Lung (tissue), 12 donors: ENCODE results near the gene PCNT. TPM values are rescaled to one million over a fixed set of nuclear protein-coding genes. Genes with fewer than 3 reads are reported as not detected.

ENCODE experiments used
- ATAC-seq: fragments of 200-7000 bp; cut with Tn5 transposase; one replicate; pipeline ENCODE4 v1.9.1; 2020; ENCODE audit warnings: moderate number of reproducible peaks; ENCODE audit not compliant: insufficient read depth, low FRiP score
- DNase-seq, 3 donors: peaks; one replicate each; pipeline ENCODE4 v3.0.0-alpha.2; 2013 to 2017
- H3K27ac ChIP-seq, 2 donors: one replicate each; pipeline ENCODE4 v1.5.1; 2013; ENCODE audit warnings: mild to moderate bottlenecking in 2 of 2, moderate library complexity in 2 of 2, control low read depth in 1 of 2, inconsistent platforms in 1 of 2, low read depth in 1 of 2, low read length in 1 of 2
- H3K27me3 ChIP-seq, 3 donors: one replicate each; pipeline ENCODE4 v1.5.1; 2013; ENCODE audit warnings: low read length in 2 of 3; ENCODE audit not compliant: control insufficient read depth in 3 of 3, insufficient read depth in 3 of 3
- H3K36me3 ChIP-seq, 4 donors: one replicate each; pipeline ENCODE4 v1.5.1; 2013; ENCODE audit warnings: low read length in 4 of 4, mild to moderate bottlenecking in 1 of 4, moderate library complexity in 1 of 4; ENCODE audit not compliant: control insufficient read depth in 4 of 4, insufficient read depth in 4 of 4
- H3K4me1 ChIP-seq, 5 donors: one replicate each; pipeline ENCODE4 v1.5.1; 2013; ENCODE audit warnings: low read length in 5 of 5, mild to moderate bottlenecking in 2 of 5, moderate library complexity in 1 of 5; ENCODE audit not compliant: control insufficient read depth in 5 of 5, insufficient read depth in 5 of 5
- H3K4me3 ChIP-seq: one replicate; pipeline ENCODE4 v1.5.1; 2013; ENCODE audit warnings: mild to moderate bottlenecking, control low read depth, moderate library complexity
- H3K9ac ChIP-seq, 2 donors: one replicate each; pipeline ENCODE4 v1.5.1; 2013; ENCODE audit warnings: low read length in 2 of 2, control low read depth in 1 of 2; ENCODE audit not compliant: insufficient read depth in 1 of 2
- H3K9me3 ChIP-seq, 4 donors: one replicate each; pipeline ENCODE4 v1.5.1; 2013; ENCODE audit warnings: low read length in 3 of 4, mild to moderate bottlenecking in 1 of 4, moderate library complexity in 1 of 4; ENCODE audit not compliant: control insufficient read depth in 4 of 4, insufficient read depth in 3 of 4
- CTCF ChIP-seq: IDR thresholded peaks from 2 replicates; pipeline ENCODE4 v1.5.1; 2012; ENCODE audit warnings: mild to moderate bottlenecking; ENCODE audit errors: control extremely low read depth, extremely low read depth
- WGBS, 2 donors: extraction: QIAGEN DNeasy Blood & Tissue Kit; methylation state at CpG; one replicate each; pipeline ENCODE4 v1.1.7; 2013; 5-methylcytosine and 5-hydroxymethylcytosine counted together
- polyA plus RNA-seq, 2 donors: library from polyadenylated mRNA; stranded (reverse); fragments of 200-250 nt; gene quantifications; one replicate each; pipeline ENCODE4 v1.2.1, GENCODE V29; 2013
- total RNA-seq, 2 donors: library from RNA; depleted of rRNA in 1 of 2; stranded (reverse); fragments of >200 nt in 1 of 2; gene quantifications; one replicate each; pipeline ENCODE4 v1.2.1, GENCODE V29; 2014 to 2021
- donor health status: control.
- donor health status: control.
- donor health status: Bipolar disorder and iron deficiency.
- donor health status: healthy.
- donor health status: DM: yes; HTN: yes; CAD: no.

Gene PCNT
- total and polyA plus RNA-seq, 4 donors: 9.8 to 37.2 (median 18.5) TPM

GRCh38 chr21:46350571-46350970, 26.6 kb downstream of the PCNT start:
- 94% methylated on average over 8 of the region's 8 CpGs for WGBS, 2 donors
- Histone ChIP-seq H3K36me3 (peaks cover 18 to 73% (median 39%) of the 10 kb centered on the region in 4 donors), H3K4me3 (no peak overlapping the region), H3K9ac (no peak overlapping the region), H3K4me1 (no peaks in the 10 kb centered on the region), H3K27me3 (no peaks in the 10 kb centered on the region), H3K27ac (no peak overlapping the region), H3K9me3 (no peaks in the 10 kb centered on the region)
- TF ChIP-seq CTCF: no peak
- no peak for ATAC-seq
- DNase-seq: no peak

GRCh38 chr21:46350981-46351380, 27.0 kb downstream of the PCNT start:
- Histone ChIP-seq H3K36me3 (peaks cover 15 to 74% (median 39%) of the 10 kb centered on the region in 4 donors), H3K4me1 (no peaks in the 10 kb centered on the region), H3K4me3 (no peak overlapping the region), H3K9ac (no peak overlapping the region), H3K27me3 (no peaks in the 10 kb centered on the region), H3K27ac (no peak overlapping the region), H3K9me3 (no peaks in the 10 kb centered on the region)
- DNase-seq (no peak), ATAC-seq (no peak)
- 92 to 97% methylated on average over 13 of the region's 13 CpGs for WGBS, 2 donors
- TF ChIP-seq CTCF: no peak

GRCh38 chr21:46351476-46352163, 27.7 kb downstream of the PCNT start:
- TF ChIP-seq CTCF: no peak
- no peak for ATAC-seq
- WGBS, 2 donors: 88 to 97% methylated on average over 11 of the region's 11 CpGs
- DNase-seq: peak in 2 of 3 donors; percentile 14 to 43
- peaks cover 15 to 74% (median 37%) of the 10 kb centered on the region in 4 donors for H3K36me3 ChIP-seq
- no peak overlapping the region for H3K4me3 ChIP-seq
- no peaks in the 10 kb centered on the region for H3K9me3 ChIP-seq
- H3K9ac ChIP-seq: no peak overlapping the region
- no peaks in the 10 kb centered on the region for H3K27me3 ChIP-seq
- no peaks in the 10 kb centered on the region for H3K4me1 ChIP-seq
- H3K27ac ChIP-seq: no peak overlapping the region

- Histone ChIP-seq H3K9me3 (no peaks in the 10 kb centered on the region), H3K36me3 (peaks cover 15 to 73% (median 36%) of the 10 kb centered on the region in 4 donors), H3K9ac (no peak overlapping the region), H3K4me1 (no peaks in the 10 kb centered on the region), H3K27ac (no peak overlapping the region), H3K4me3 (no peak overlapping the region), H3K27me3 (no peaks in the 10 kb centered on the region)
- DNase-seq: no peak
- TF ChIP-seq CTCF: no peak
- no peak for ATAC-seq
- 91 to 95% methylated on average over 11 of the region's 11 CpGs for WGBS, 2 donors
Measured at GRCh38 chr21:46352164-46352515, 28.2 kb downstream of the PCNT start.
